Dedifferentiated amniotic fluid mesenchymal stem cell (primary cell): ENCODE data around the gene DNAH17.

Source experiments
- DNase-seq: peaks from one replicate; pipeline ENCODE4 v3.0.0-alpha.2; 2016; ENCODE audit errors: extremely low spot score

The DNAH17 gene

GRCh38 chr17:78454346-78454745 lies 122.8 kb downstream of the DNAH17 start:
- DNase-seq = no peak

DNA sequence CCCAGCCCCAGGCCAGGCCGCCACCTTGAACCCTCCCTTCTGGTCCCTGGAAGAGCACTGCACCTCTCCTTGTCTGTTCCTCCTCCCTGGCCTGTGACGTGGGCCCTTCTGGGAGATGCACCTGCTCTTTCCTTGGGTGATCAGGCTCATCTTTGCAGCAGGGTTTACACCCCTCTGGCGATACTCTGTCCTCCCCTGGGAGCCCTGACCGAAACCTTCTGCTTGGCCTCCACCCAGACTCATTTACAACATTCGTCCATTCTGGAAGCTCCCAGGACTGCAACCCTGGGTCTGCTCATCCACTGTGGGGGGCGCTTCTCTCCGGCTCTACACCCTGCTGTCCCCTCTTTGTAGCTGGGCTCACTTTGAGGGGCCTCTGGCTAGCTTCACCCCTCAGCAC lies 125.4 kb downstream of the DNAH17 start:
- no peak for DNase-seq

DNA sequence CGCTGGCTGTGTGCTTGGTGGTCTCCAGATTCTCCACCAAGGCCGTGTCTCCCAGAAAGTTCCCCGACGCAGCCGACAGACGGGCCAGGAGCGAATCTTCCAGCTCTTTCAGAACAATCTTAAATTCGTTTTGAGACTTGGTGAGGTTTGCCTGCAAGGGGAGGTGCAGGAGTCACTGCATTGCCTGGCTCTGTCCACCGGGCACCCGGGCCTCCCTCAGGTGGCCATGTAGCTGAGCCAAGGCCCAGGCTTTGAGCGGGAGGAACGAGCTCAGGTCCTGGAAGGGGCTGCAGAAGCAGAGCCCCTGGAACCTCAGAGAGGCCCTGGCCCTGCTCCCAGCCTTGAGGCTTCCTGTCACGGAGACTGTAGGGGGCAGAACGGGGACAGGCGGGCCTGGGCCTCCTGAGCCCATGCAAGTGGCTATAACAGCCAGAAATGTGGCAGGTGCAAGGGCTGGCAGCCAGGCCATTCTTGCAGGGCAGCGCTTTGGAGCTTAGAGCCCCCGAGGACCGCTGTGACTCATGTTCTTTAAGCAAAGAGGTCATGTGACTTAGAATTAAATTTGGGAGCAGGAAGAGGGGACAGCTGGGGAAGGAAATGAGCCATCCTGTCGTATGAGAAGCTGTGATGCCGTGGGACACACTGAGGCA lies 126.4 kb downstream of the DNAH17 start:
- DNase-seq = no peak

- DNase-seq = no peak
Measured at GRCh38 chr17:78449983-78450595, 127.1 kb downstream of the DNAH17 start.

DNA sequence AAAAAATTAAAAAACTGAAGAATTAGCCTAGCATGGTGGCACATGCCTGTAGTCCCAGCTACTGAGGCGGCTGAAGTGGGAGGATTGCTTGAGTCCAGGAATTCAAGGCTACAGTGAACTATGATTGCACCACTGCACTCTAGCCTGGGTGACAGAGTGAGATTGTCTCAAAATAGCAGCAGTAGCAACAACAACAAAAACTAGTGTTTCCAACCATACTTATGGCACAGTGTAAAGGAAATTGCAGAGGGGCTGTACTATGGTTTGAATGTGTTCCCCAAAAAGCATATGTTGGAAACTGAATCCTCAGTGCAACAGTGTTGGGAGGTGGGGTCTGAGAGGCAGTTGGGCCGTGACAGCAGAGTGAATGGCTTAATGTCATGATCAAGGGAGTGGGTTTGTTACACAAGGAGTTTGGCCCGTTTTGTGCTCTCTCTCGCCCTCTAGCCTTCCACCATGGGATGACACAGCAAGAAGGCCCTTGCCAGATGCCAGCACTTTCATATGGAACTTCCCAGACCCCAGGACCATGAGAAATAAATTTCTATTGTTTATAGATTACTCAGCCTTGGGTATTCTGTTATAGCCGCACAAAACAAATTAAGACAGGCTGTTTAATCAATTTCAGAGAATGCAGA lies 128.7 kb downstream of the DNAH17 start:
- no peak for DNase-seq

DNA sequence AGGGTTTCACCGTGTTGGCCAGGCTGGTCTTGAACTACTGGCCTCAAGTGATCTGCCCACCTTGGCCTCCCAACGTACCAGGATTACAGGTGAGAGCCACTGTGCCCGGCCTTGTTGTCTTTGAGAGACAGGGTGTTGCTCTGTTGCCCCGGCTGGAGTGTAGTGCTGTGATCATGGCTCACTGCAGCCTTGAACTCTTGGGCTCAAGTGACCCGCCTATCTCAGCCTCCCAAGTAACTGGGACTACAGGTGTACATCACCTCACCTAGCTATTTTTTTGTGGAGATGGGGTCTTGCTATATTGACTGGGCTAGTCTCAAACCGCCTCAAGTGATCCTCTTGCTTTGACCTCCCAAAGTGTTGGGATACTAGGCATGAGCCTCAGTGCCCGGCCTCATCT lies 130.4 kb downstream of the DNAH17 start:
- no peak for DNase-seq

DNA sequence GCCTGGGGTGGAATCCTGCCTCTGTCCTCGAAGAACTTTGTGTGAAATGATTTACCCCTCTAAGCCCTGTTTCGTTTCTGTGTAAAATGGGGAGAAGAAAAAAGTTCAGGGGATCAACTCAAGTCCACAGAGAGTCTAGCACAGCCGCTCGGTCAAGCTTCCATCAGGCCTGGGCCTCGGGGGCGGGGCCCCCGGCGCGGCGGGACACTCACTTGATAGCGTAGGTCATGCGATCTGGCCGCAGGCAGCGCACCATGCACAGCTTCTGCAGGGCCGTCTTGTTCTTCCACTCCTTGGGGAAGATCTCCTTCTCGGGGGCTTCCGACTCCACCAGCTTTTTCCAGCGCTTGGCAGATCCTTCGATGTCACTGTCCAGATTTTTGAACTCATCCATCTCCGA lies 132.8 kb downstream of the DNAH17 start:
- DNase-seq = no peak

- no peak for DNase-seq
Measured at GRCh38 chr17:78442648-78443218, 134.5 kb downstream of the DNAH17 start.

- DNase-seq = no peak
Measured at GRCh38 chr17:78441271-78441971, 135.8 kb downstream of the DNAH17 start.

- no peak for DNase-seq
Measured at GRCh38 chr17:78438694-78439325, 138.4 kb downstream of the DNAH17 start.

DNA sequence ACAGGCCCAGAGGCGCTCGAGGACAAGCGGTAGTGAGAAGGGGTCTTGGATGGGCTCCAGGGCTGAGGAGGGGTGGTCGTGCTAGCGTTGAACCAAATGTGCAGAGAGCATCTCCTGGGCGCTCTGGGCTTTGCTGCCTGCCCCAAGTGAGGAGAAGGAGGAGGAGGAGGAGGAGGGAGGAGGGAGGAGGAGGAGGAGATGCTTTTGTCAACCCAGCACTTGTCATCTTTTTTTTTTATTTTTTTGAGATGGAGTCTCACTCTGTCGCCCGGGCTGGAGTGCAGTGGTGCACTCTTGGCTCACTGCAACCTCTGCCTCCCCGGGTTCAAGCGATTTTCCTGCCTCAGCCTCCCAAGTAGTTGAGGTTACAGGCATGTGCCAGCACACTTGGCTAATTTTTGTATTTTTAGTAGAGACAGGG lies 138.9 kb downstream of the DNAH17 start:
- no peak for DNase-seq

- no peak for DNase-seq
Measured at GRCh38 chr17:78437508-78438169, 139.6 kb downstream of the DNAH17 start.

DNA sequence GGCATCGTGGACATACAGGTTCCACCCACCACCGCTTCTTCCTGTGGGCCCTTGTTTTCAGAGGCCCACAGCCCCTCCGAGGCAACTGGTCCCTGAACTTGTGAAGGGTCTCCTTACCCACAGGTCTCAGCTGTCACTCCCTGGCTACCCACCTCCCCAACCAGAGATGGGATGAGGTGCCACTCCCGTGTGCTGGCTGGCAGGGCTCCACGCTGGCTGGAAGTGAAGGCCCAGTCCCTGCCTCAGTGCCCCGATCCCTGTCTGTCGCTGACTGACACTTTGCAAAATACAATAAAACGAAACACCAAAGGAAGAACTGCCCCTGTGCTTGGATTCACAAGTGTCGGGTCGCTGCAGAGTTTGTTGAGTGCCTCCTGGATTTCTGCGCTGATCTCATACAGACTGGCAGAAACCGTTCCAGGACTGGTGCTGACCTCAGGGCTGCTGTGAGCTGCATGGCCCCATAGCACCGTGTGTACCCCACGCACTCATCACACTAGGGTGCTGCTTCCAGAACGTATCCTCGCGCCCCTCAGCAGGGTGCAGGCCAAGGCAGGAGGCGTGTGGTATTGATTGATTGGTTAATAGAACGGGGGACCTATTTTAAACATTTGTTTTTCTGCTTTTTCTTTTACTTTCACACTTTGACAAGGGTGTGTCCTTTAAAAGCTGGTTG lies 141.7 kb downstream of the DNAH17 start:
- no peak for DNase-seq

GRCh38 chr17:78434455-78435329 lies 142.5 kb downstream of the DNAH17 start:
- no peak for DNase-seq

DNA sequence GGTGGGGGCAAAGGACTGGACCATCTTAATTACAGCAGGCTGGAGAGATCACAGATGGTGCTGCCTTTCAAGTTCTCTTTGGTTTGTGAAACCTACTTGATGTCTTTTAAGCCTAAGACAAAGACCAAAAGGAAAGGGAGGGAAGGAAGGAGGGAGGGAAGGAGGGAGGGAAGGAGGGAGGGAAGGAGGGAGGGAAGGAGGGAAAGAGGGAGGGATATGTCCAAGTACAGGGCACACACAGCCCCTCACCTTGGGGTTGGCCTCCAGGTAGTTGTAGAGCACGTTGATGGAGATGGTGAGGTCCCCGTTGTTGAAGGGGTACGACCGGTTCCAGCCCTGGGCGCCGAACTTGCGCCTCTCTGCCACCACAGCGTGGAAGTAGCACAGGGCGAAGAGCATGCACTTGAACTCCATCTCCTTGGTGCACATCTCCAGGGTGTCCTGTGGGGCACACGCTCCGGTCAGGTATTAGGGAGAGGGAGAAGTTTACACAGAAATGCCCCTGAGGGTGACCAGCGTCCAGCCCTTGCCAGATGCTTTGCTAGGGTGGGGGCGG lies 143.3 kb downstream of the DNAH17 start:
- DNase-seq = no peak

DNA sequence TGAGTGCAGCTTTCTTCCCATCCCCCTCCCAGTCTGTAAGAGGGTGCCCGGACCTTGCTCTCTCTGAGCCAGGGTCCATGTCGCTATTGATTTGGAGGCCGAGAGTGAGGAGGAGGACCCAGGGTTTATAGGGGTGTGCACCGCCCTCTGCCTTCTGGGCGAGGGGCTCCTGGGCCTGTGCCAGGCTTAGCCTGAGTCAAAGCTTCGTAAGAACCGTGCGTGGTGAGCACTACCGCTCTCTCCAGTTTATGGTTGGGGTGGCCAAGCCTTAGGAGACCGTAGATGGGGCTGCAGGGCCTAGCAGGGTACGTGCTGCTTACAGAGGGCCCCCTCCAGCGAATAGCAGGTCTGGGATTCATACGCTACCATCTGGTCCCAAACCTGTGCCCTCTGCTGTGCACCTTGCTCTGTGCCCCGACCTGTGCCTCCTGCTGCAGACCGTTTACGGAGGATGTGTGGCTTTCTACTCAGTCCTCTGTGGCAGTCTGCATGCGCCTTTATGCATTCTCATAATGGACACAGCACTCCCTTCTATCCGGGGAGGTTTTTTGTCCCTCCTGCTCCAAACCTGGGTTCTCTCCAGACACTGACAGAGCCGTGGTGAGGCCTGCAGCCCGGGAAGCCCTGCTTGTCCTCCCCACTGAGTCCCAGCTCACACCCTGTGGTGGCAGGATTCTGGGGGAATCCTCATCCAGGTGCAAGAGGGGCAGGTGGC lies 144.0 kb downstream of the DNAH17 start:
- DNase-seq = no peak

GRCh38 chr17:78432226-78433012 lies 144.8 kb downstream of the DNAH17 start:
- DNase-seq = no peak

- no peak for DNase-seq
Measured at GRCh38 chr17:78431692-78431958, 145.6 kb downstream of the DNAH17 start.
